Cardiac muscle cell (in vitro differentiated cells and primary cell): ENCODE data around the gene RTN1. TPM values are rescaled to one million over a fixed set of nuclear protein-coding genes. Genes with fewer than 3 reads are reported as not detected.

Experiments
- DNase-seq, 2 donors: peaks; one replicate each; pipeline versions ENCODE4 v3.0.0 to v3.0.0-alpha.2; 2010 to 2017; ENCODE audit warnings: low read depth in 1 of 2, low spot score in 1 of 2
- H3K27ac ChIP-seq: fragments of 200-600 bp; sonication (generic); 2 replicates; pipeline ENCODE4 v1.5.1; 2016
- H3K27me3 ChIP-seq: fragments of 200-600 bp; sonication (generic); 2 replicates; pipeline ENCODE4 v1.6.0; 2016; ENCODE audit warnings: control low read depth
- H3K36me3 ChIP-seq: fragments of 200-600 bp; sonication (generic); 2 replicates; pipeline ENCODE4 v1.5.1; 2016; ENCODE audit warnings: control low read depth
- H3K4me1 ChIP-seq: fragments of 200-600 bp; sonication (generic); 2 replicates; pipeline ENCODE4 v1.8.1; 2017; ENCODE audit warnings: low read depth, mild to moderate bottlenecking, mixed run types
- H3K4me3 ChIP-seq: fragments of 200-600 bp; sonication (generic); 2 replicates; pipeline ENCODE4 v1.5.1; 2016; ENCODE audit warnings: mild to moderate bottlenecking
- H3K9me3 ChIP-seq: fragments of 200-600 bp; sonication (generic); 2 replicates; pipeline ENCODE4 v1.5.1; 2017; ENCODE audit warnings: low read depth, mild to moderate bottlenecking, control low read depth
- CTCF ChIP-seq: IDR thresholded peaks from 2 replicates; pipeline ENCODE4 v1.5.1; 2012; ENCODE audit warnings: low read depth, mild to moderate bottlenecking, low read length
- polyA plus RNA-seq: library from polyadenylated mRNA; unstranded; fragments of >200 nt; fragmentation: Nextera tagmentation; extraction: Ambion mirVana; gene quantifications from 2 replicates; pipeline ENCODE4 v1.2.1, GENCODE V29; 2016
- total RNA-seq: library from RNA; depleted of rRNA; stranded (reverse); fragments of >200 nt; gene quantifications from 2 replicates; pipeline ENCODE4 v1.2.3, GENCODE V29; 2016

RTN1 gene
- total and polyA plus RNA-seq, 2 experiments from 2014 or later: 1.5 to 3.4 TPM

- Histone ChIP-seq H3K9me3 (no peaks in the 10 kb centered on the region), H3K27me3 (no peaks in the 10 kb centered on the region), H3K27ac (no peak overlapping the region), H3K4me1 (no peaks in the 10 kb centered on the region), H3K4me3 (no peak overlapping the region), H3K36me3 (no peaks in the 10 kb centered on the region)
- DNase-seq: no peak
- TF ChIP-seq CTCF: no peak
These were observed 40.2 kb downstream of the RTN1 start for GRCh38 chr14:59830338-59830734.

- Histone ChIP-seq H3K36me3 (no peaks in the 10 kb centered on the region), H3K9me3 (no peaks in the 10 kb centered on the region), H3K4me3 (no peak overlapping the region), H3K27me3 (no peaks in the 10 kb centered on the region), H3K27ac (no peak overlapping the region), H3K4me1 (no peaks in the 10 kb centered on the region)
- TF ChIP-seq CTCF: no peak
- peak in 1 of 2 donors; percentile 4 for DNase-seq
These were observed 40.9 kb downstream of the RTN1 start for GRCh38 chr14:59829469-59830337.

GRCh38 chr14:59828276-59828675 is 42.3 kb downstream of the RTN1 start:
- Histone ChIP-seq H3K27me3 (no peaks in the 10 kb centered on the region), H3K36me3 (no peaks in the 10 kb centered on the region)
- DNase-seq: no peak

GRCh38 chr14:59827401-59827800 is 43.2 kb downstream of the RTN1 start:
- Histone ChIP-seq H3K4me1 (no peaks in the 10 kb centered on the region), H3K9me3 (no peaks in the 10 kb centered on the region), H3K27me3 (no peaks in the 10 kb centered on the region), H3K27ac (no peak overlapping the region), H3K36me3 (no peaks in the 10 kb centered on the region), H3K4me3 (no peak overlapping the region)
- DNase-seq: no peak
- no peak for TF ChIP-seq CTCF

More at GRCh38 chr14:59828276-59828675, 42.3 kb downstream of the RTN1 start:
- Histone ChIP-seq H3K27ac (no peak overlapping the region), H3K4me3 (no peak overlapping the region), H3K9me3 (no peaks in the 10 kb centered on the region), H3K4me1 (no peaks in the 10 kb centered on the region)
- TF ChIP-seq CTCF: no peak

GRCh38 chr14:59826150-59826549 is 44.4 kb downstream of the RTN1 start:
- DNase-seq: no peak
- Histone ChIP-seq H3K4me1 (no peaks in the 10 kb centered on the region), H3K4me3 (no peak overlapping the region), H3K27me3 (no peaks in the 10 kb centered on the region), H3K36me3 (no peaks in the 10 kb centered on the region), H3K27ac (no peak overlapping the region), H3K9me3 (no peaks in the 10 kb centered on the region)
- no peak for TF ChIP-seq CTCF
